Measurements from ENCODE around the gene ENTPD5.

The ENTPD5 gene

DNA sequence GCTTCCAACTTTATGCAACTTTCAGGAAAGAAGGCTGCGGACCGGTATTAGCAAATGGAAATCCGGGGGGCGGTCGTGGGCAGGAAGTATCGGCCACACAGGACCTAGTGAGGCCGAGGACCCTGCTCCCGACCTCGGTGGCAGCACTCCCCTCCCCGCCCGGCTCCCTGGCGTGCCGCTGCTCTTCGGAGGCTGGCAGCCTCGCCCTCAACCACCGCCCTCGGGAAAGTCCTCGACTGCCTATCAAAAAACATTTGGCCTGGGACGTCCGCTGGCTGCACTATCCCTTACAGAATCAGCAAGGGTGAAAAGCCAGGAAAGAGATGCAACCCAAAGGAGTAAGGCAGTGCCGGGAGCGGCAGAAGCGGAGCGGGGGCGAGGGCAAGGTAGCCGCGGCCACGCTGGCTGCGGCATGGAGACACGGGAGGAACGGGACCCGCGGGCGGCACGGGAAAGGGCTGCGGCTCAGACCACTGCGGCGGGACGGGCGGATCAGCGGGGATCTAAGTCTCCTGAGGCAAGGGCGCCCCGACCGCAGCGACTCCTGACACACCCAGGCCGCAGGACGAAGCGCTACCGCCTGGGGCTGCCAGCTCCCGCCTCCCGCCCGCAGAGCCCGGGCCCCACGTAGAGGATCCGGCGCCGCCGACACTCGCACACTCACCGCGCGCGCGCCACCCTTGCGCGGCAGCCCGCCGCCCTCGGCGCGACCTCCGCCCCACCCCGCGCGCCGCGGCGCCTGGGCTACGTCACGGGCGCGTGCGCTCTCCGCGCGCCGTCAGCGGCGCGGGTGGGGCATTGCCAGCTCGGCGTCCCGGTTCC, at the start of gene ENTPD5, which contains the start of gene BBOF1:
Gene ENTPD5 (minus strand): TSS at position 703 of the 822 bp plus-strand sequence. CDS start 31,186 bp downstream, outside the sequence.
Gene BBOF1 (plus strand): TSS at position 764 of the 822 bp plus-strand sequence. CDS start 130 bp downstream, outside the sequence.
- ATAC-seq (peak; percentile 97), DNase-seq (peak; percentile 86)

DNA sequence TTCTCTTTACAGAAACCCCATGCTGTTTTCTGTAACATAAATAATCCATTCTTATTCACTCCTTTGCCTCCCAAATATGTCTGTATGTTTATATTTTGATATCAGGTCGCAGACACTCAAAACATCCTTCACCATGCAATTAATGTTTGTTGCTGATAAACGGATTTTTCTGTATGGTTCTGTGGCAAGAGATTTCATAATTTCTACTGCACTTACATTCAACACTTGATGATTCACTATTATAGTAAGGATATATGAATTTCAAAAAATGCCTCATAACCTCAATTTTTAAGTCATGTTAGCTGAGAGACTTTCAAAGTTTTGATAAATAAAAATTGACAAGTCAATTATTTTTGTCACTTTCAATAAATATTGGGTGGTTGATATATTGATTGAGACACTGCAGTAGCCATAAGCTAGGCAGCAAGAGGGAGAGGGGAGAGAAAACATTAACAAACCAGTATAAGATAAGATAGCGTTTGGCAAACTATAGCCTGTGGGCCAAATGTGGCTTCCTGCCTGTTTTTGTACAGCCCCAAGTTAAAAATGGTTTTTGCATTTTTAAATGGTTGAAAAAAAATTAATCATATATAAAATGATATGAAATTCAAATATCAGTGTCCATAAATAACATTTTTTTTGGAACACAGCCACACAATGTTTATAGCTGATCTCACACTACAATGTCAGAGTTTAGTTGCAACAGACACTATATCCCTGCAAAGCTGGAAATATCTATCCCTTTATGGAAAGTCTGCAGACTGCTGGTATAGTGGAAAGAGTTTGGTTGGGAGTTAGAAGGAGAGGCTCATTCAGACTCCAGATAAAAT, 46.9 kb upstream of the ENTPD5 start:
- DNase-seq, result no peak
- no peak for ATAC-seq

DNA sequence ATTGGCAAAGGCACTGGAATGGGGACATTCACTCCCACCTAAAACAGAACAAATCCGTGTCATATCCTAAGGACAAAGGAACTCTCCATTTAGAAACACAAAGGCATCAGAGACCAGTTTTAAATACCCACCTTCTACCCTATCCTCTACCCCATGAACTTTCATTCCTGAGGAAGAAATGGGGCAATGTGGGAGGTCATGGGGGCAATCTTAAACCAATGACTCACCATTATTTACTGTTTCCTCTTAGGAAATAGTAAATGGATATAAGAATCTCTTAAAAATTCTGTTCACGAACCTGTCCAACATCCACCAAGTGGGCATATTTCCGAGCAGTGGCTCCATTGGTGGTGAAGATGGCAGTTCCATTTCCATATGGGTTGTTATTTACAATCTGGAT, 45.8 kb upstream of the ENTPD5 start:
- ATAC-seq, result no peak
- DNase-seq, result no peak

GRCh38 chr14:74064426-74064825, 45.3 kb upstream of the ENTPD5 start:
- no peak for DNase-seq
- ATAC-seq, result no peak

DNA sequence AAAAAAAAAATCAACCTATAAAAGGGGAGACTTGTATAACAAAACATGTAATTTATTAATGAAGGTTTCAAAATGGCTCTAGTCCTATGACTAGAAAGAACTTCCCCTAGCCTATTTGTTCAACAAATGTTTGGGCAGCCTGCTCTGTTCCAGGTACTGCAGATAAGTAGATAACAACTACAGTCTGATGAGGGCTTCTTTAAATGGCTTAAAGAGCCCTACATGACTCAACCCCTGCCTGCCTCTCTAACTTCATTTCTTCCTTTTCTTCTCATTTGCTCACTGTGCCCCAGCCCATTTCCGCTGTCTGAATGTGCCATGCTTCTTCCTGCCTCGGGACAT, 43.7 kb upstream of the ENTPD5 start:
- no peak for DNase-seq

DNA sequence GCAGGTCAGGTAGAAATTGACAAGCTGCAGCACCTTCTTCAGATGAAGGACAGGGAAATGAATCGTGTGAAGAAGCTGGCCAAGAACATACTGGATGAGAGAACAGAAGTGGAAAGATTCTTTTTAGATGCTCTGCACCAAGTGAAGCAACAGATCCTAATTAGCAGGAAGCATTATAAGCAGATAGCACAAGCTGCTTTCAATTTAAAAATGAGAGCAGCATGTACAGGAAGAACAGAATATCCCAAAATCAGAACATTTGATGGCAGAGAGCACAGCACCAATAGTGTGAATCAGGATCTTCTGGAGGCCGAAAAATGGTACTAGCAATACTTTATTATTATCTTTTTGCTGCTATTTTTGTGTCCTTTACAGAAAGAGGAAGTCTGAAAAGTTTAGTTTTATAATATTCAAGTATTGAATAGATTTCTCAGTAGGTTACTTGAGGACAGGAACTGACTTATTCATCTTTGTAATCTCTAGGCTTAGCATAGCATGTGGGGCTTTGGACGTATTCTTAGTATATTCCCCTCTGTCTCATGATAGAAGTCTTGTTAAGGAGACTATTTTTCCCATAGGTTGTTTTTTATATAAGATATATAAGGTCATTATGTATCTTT, 30.9 kb upstream of the ENTPD5 start:
- no peak for ATAC-seq
- DNase-seq, result no peak

More for the DNA sequence above, 43.7 kb upstream of the ENTPD5 start:
- ATAC-seq, result no peak

GRCh38 chr14:74048281-74048680, 29.2 kb upstream of the ENTPD5 start:
- no peak for ATAC-seq
- no peak for DNase-seq

- no peak for DNase-seq
- ATAC-seq, result no peak
These were observed 26.4 kb upstream of the ENTPD5 start for GRCh38 chr14:74045522-74045921.

- no peak for ATAC-seq
- no peak for DNase-seq
These were observed 23.2 kb upstream of the ENTPD5 start for GRCh38 chr14:74042296-74042695.

DNA sequence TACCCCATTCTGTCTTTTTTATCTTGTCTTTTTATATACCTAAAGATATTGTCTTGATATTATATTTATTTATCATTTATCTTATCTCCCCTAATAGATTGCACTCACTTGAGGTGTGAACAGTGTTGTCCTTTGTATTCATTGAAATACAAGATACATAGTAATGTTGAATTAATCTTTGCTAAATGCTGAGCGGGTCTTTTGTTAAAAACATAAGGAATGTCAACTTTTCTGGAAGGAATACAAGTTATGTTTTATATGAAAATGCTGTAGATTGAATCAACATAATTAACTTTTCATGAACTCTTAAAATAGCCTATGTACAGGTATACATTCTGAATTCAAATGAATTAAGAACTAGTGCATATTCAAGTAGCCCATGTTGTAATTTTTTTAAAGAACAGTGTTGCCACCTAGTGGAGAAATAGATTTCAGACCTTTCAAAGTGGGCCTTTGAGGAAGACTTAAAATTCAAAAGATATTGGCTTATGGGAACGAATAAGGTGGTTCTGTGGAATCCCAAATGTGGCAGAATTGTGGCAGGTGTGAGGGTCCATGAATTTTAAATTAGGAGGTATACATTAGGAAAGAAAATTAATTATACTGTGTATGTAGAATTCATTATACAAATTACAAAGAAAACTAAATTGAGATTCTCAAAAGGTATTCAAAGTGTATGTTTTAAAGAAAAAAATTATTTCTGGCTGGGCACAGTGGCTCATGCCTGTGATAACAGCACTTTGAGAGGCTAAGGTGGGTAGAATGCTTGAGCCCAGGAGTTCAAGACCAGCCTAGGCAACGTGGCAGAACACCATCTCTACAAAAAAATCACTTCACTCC, 19.2 kb upstream of the ENTPD5 start:
- ATAC-seq (no peak), DNase-seq (no peak)

GRCh38 chr14:74035556-74035955, 16.5 kb upstream of the ENTPD5 start:
- no peak for DNase-seq

GRCh38 chr14:74034572-74034971, 15.5 kb upstream of the ENTPD5 start:
- ATAC-seq (no peak), DNase-seq (no peak)

More at GRCh38 chr14:74035556-74035955, 16.5 kb upstream of the ENTPD5 start:
- ATAC-seq, result no peak

DNA sequence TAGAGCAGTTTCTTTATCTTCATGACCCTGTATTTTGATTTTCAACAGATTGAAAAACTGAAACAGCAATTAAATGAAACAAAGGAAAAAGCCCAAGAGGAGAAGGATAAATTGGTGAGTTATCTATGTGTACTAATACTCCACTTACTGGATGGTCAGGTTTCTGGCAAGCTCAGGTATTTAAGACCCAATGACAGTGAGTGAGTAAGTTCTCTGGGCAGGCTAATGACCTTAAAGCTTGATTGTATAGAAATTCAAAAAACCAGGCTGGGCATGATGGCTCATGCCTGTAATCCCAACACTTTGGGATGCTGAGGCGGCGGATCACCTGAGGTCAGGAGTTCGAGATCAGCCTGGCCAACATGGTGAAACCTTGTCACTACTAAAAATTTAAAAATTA, 10.0 kb upstream of the ENTPD5 start:
- DNase-seq (no peak), ATAC-seq (no peak)

- no peak for DNase-seq
These were observed 3.3 kb upstream of the ENTPD5 start for GRCh38 chr14:74022346-74022745.

GRCh38 chr14:74019408-74020137, 485 bp upstream of the ENTPD5 start:
- no peak for DNase-seq
- no peak for ATAC-seq

More at GRCh38 chr14:74022346-74022745, 3.3 kb upstream of the ENTPD5 start:
- ATAC-seq, result no peak

DNA sequence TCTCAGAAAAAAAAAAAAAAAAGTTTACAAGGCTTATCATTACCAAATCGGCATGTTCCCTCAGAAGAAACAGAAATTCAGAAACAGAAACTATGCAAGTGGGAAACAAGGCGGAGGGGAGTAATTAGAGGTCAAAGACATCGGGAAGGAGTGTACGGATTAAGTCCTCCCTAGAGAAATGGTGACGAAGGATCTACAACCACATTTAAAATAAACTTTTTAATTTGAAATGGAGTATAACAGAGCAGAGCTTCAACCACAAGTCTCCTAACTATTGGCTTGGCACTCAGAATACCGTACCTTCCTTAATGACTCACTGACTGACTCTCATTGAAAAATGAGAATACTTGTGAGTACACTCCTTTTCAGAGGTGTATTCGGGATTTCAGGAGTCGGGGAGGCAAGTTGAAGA, 908 bp downstream of the ENTPD5 start:
- ATAC-seq (peak; percentile 31), DNase-seq (no peak)

GRCh38 chr14:74015963-74016362, 3.1 kb downstream of the ENTPD5 start:
- ATAC-seq (no peak), DNase-seq (no peak)

DNA sequence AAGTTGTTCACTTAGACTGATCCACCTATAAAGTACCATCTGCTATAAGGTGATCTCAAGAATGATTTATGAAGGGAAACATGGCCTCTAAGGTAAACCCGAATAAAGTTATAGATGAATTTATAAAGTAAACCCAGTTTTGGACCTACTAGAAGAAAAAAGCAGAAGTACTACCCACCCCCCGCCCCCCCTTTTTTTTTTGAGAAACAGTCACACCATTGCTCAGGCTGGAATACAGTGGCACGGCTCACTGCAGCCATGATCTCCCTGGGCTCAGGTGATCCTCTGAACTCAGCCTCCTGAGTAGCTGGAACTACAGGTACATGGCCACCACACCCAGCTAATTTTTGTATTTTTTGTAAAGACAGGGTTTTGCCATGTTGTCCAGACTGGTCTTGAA, 3.9 kb downstream of the ENTPD5 start:
- no peak for DNase-seq
- ATAC-seq, result no peak

- DNase-seq (no peak), ATAC-seq (no peak)
These were observed 4.8 kb downstream of the ENTPD5 start for GRCh38 chr14:74014299-74014698.

- DNase-seq (no peak), ATAC-seq (no peak)
These were observed 10.1 kb downstream of the ENTPD5 start for GRCh38 chr14:74008843-74009499.
